Measurements from ENCODE around the gene ATP6V1B1.

Gene ATP6V1B1

GRCh38 chr2:70905443-70906421 lies 30.0 kb upstream of the ATP6V1B1 start:
- DNase-seq (ENCODE audit: low read depth): no peak
- no peak for TF ChIP-seq CTCF (IDR thresholded peaks at IDR 0.05; ENCODE audit: low read depth, low read length, missing control alignments)
- in situ Hi-C loops (cut with HindIII; ENCODE audit: low sequenced_read_pairs): no loop called here
- no peak overlapping the region for H3K4me3 ChIP-seq (ENCODE audit: low read depth, low read length)

GRCh38 chr2:70906439-70907005 lies 29.2 kb upstream of the ATP6V1B1 start:
- DNase-seq (ENCODE audit: low read depth): no peak
- in situ Hi-C loops (cut with HindIII; ENCODE audit: low sequenced_read_pairs): no loop called here
- no peak for TF ChIP-seq CTCF (IDR thresholded peaks at IDR 0.05; ENCODE audit: low read depth, low read length, missing control alignments)
- H3K4me3 ChIP-seq (ENCODE audit: low read depth, low read length): no peak overlapping the region

DNA sequence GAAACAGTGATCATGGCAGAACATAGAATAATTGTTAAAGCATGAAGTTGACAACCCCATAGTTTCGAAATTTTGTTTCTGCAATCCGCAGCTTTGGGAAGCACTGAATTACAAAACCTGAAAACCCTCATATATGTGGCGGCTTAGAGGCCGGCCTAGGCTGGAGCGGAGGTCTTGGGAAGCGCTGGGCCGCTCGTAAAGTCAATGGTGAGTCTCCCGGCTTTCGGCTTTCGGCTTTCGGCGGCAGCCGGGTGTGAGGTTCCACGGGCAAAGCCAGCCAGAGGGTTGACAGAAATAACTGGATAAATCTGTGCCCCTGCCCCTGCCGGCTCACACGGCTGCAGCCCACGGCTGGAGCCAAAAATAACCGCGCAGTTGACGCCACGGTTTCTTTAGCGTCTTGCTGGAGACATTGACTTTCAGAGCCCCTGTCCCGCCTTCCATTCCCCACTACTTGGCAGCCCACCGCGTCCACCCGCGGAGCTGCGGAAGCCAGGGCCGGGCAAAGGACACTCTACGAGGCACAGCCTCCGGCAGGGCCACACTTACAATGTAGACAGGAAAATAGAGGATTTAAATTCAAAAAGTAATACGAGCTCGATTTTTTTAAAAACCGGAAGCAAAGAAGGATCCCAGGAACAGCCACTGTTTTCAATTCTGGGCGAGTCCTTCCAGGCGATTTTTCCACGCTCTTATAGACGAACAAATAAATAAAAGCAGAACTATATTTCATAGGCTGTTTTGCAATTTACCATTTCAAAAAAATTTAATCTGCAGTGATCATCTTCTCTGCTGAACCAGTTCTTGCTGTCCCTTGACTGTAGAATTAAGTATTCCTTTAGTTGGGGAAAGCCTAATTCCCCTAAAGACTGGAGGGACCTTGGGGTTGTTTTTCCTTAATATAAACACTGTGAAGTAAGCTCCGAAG lies 28.3 kb upstream of the ATP6V1B1 start:
- in situ Hi-C loops (cut with HindIII; ENCODE audit: low sequenced_read_pairs): no loop called here
- no peak for TF ChIP-seq CTCF (IDR thresholded peaks at IDR 0.05; ENCODE audit: low read depth, low read length, missing control alignments)
- DNase-seq (ENCODE audit: low read depth): no peak
- H3K4me3 ChIP-seq (ENCODE audit: low read depth, low read length): peak overlapping the region; percentile 32

GRCh38 chr2:70916291-70916690 lies 19.4 kb upstream of the ATP6V1B1 start:
- DNase-seq (ENCODE audit: low read depth): no peak
- in situ Hi-C loops (cut with HindIII; ENCODE audit: low sequenced_read_pairs): no loop called here
- TF ChIP-seq CTCF (IDR thresholded peaks at IDR 0.05; ENCODE audit: low read depth, low read length, missing control alignments): no peak
- H3K4me3 ChIP-seq (ENCODE audit: low read depth, low read length): no peak overlapping the region

- no peak overlapping the region for H3K4me3 ChIP-seq (ENCODE audit: low read depth, low read length)
- DNase-seq (ENCODE audit: low read depth): no peak
- TF ChIP-seq CTCF (IDR thresholded peaks at IDR 0.05; ENCODE audit: low read depth, low read length, missing control alignments): no peak
- in situ Hi-C loops (cut with HindIII; ENCODE audit: low sequenced_read_pairs): no loop called here
These were observed 17.7 kb upstream of the ATP6V1B1 start for GRCh38 chr2:70918016-70918415.
